Astrocyte of the spinal cord (primary cell): ENCODE data around the gene ID2.

ENCODE experiments used
- DNase-seq: peaks from one replicate; pipeline ENCODE4 v3.0.0; 2011; ENCODE audit warnings: low read depth, low spot score
- H3K4me3 ChIP-seq: 2 replicates; pipeline ENCODE4 v1.5.1; 2011; ENCODE audit warnings: low read depth, mild to moderate bottlenecking, low read length, moderate library complexity
- in situ Hi-C: cut with HindIII; loops from 2 replicates; pipeline ENCODE4 v1.10.0; 2017; ENCODE audit warnings: low sequenced_read_pairs
- TF ChIP-seq, protein P1 (sequence below): IDR thresholded peaks from 2 replicates; pipeline ENCODE4 v1.5.1; 2012; ENCODE audit warnings: low read depth, mild to moderate bottlenecking, low read length, inconsistent platforms

The ID2 gene

DNA sequence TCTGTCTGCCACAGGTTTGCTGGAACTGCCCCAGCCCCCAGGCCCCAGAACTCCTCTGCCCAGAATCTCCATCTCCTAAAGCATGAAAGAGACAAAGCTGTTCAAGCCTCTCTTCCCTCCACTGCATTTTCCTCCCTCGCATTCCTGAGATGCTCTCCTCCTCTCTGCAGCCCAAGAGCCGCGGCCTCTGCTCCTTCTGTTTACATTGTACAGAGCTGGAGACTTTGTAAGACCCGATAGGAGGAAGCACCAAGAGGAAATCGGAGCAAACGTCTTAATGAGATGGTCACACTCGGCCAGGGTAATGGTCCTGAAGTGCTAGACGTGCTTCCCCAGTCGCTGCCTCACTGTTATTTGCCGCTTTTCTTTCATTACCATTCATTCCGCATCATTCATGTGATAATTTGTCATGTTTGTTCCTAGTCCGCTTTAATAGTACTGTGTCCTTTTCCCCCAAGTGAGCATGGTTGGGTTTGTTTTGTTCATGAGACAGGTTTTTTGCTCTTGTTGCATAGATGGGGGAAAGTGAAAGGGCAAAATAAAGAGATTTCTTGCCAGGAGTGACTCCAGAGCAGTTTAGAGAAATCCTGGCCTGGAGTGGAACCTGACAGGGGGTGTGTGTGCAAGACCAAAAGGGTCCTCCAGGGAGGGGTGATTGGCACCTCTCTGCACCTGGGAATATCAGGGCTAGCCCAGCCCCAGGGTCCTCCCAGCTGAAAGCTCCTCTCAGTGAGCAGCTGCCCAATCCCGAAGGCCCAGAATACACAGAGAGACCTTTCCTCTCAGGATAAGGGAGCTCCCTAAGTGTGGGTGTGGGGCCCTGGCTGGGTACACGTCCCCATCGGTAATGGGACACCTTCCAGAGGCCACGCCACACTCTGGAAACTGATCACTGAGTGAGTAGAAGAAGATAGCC lies 44.9 kb upstream of the ID2 start:
- in situ Hi-C loops = no loop called here
- TF ChIP-seq, protein P1, sequence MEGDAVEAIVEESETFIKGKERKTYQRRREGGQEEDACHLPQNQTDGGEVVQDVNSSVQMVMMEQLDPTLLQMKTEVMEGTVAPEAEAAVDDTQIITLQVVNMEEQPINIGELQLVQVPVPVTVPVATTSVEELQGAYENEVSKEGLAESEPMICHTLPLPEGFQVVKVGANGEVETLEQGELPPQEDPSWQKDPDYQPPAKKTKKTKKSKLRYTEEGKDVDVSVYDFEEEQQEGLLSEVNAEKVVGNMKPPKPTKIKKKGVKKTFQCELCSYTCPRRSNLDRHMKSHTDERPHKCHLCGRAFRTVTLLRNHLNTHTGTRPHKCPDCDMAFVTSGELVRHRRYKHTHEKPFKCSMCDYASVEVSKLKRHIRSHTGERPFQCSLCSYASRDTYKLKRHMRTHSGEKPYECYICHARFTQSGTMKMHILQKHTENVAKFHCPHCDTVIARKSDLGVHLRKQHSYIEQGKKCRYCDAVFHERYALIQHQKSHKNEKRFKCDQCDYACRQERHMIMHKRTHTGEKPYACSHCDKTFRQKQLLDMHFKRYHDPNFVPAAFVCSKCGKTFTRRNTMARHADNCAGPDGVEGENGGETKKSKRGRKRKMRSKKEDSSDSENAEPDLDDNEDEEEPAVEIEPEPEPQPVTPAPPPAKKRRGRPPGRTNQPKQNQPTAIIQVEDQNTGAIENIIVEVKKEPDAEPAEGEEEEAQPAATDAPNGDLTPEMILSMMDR = no peak
- DNase-seq = peak; percentile 47
- H3K4me3 ChIP-seq = no peak overlapping the region

DNA sequence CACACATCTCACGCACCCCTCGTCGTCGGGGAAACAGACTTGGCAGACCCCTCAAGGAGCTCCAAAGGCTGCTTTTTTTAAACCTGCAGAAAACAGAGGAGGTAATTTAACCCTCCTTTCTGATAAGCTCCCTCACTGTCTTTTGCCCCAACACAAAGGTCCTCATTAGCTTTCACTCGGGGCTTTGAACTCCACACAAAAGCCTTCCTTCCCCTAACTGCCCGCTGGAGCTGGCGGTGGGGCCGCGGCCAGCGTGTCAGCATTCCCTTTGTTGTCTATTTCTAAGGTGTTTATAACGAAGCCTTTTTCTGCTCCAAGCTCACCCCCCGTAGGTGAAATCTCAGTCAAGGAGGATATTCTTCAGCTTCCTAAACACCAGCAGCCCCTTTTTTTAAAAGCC lies 43.5 kb upstream of the ID2 start:
- no peak overlapping the region for H3K4me3 ChIP-seq
- in situ Hi-C loops = no loop called here
- DNase-seq = no peak
- TF ChIP-seq, protein P1 = no peak

DNA sequence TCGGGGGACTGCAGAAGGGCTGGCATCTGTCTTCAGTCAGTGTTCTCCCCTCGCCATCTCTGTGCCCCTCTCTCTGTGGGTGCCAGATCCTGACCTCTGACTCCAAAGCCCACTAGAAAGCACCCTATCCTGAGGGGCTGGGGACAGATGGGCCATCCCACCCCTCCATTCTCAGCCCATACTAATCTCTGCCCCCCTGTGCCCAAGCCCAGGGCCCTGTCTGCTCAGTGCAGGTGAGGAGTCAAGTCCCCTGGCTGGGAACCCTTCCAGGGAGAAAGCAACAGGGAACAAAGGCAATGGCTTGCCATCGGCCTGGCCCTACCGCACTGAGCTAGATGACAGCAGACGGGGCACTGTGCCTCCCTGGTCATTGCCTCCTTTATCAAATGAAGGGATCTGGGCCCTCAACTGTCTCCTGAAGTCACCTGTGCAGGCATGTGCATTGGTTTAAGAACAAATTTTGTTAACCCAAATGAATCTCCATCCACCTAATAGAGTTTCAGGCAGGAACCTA lies 42.7 kb upstream of the ID2 start:
- in situ Hi-C loops = no loop called here
- TF ChIP-seq, protein P1 = no peak
- no peak for DNase-seq
- no peak overlapping the region for H3K4me3 ChIP-seq

DNA sequence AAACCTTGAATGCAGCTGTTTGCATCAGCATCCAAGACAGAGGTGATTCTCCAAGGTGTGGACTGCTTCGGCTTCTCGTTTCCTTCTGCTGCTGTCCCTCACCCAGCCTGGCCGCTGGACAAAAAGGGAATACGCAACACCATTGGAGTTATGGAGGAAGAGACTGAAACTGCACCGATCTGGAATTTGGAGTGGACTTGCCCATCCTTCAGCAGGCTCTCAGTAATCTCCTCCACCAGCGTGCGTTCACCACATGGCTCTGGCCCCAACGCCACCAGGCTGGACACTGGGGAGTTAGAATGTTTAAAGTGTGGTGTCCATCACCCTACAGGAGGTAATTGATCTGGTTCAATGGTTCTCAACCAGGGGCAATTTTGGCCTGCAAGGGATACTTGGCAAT lies 41.4 kb upstream of the ID2 start:
- no peak overlapping the region for H3K4me3 ChIP-seq
- DNase-seq = no peak
- TF ChIP-seq, protein P1 = no peak
- in situ Hi-C loops = no loop called here

DNA sequence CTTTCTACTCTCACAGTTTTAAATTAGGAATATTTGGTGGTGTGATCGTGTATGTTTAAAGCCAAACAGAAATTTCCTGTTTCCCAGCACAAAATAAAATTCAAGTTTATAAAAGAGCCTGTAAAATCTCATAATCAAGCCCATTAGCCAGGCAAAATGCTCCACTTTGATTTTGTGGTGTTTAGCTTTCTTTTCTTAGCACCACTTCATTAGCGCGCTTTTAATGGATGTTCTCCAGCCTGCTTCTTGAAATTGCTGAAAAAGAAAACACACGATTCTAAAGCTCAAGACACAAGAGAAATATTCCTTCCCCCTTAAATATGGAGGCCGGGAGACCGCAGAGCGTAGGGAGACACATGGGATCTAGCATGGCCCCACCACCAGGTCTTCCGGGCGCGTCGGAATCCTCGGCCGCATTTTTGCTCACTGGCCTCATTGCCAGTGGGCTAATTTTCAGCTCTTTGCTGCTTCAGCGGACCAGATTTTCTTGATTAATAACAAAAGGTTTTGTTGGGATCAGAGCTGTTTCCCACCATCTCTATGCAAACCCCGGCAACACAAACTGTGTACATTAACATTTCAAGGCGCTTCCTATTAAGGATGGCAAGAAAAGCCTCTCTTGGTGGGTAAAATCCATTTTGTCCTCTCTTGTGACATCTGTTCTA lies 40.4 kb upstream of the ID2 start:
- H3K4me3 ChIP-seq = no peak overlapping the region
- in situ Hi-C loops = no loop called here
- DNase-seq = no peak
- TF ChIP-seq, protein P1 = no peak

DNA sequence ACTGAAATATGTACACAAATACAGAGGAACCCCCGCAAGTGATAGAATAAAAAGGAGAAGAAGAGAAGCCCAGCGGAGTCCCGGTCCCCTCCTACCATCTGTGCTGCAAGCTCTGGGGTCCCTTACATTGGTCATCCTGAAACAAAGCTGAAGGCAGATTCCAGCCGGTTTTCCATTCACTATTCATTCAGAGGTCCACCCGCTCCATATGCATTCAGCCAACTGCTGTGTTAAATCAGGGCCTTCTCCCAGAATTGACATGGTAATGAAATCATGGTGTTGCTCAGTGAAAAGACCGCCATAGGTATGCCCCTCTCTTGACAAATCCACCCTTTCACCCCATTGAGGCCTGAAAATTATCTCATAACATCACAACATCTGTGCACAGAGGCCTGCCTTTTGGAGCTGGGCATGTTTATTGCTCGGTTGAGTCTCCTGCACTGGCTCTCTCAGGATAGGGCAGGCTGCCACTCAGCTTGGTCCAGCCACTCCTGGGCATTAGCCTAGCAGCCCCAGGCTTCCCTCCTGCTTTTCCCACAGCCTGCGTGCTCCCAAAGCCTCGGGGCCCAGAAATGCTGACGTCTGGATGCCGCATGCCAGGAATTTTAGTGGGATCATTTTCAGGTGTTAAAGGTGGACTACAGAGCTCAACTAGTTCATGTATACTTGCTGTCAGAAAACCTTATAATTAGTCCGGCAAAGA lies 39.3 kb upstream of the ID2 start:
- TF ChIP-seq, protein P1 = no peak
- no peak overlapping the region for H3K4me3 ChIP-seq
- no peak for DNase-seq
- in situ Hi-C loops = no loop called here
